Thymus (tissue), 11 donors: ENCODE results near the gene LRMDA. TPM values are rescaled to one million over a fixed set of nuclear protein-coding genes. Genes with fewer than 3 reads are reported as not detected.

Experiments used
- DNase-seq, 9 donors: peaks; one replicate each; pipeline ENCODE4 v3.0.0-alpha.2; 2013; ENCODE audit warnings: low spot score in 9 of 9, low read depth in 6 of 9, missing footprints in 1 of 9
- H3K27ac ChIP-seq, 2 donors: one replicate each; pipeline ENCODE4 v1.5.1; 2013; ENCODE audit warnings: control low read depth in 1 of 2, low read depth in 1 of 2, low read length in 1 of 2, mild to moderate bottlenecking in 1 of 2, moderate library complexity in 1 of 2
- H3K27me3 ChIP-seq, 2 donors: one replicate each; pipeline ENCODE4 v1.5.1; 2013; ENCODE audit warnings: low read length in 1 of 2; ENCODE audit not compliant: control insufficient read depth in 2 of 2, insufficient read depth in 1 of 2
- H3K36me3 ChIP-seq, 2 donors: one replicate each; pipeline ENCODE4 v1.5.1; 2013; ENCODE audit warnings: low read length in 1 of 2, mild to moderate bottlenecking in 1 of 2, moderate library complexity in 1 of 2; ENCODE audit not compliant: control insufficient read depth in 2 of 2, insufficient read depth in 2 of 2
- H3K4me1 ChIP-seq, 2 donors: one replicate each; pipeline ENCODE4 v1.5.1; 2013; ENCODE audit warnings: low read length in 2 of 2; ENCODE audit not compliant: control insufficient read depth in 2 of 2, insufficient read depth in 2 of 2
- H3K4me3 ChIP-seq, 2 donors: one replicate each; pipeline ENCODE4 v1.5.1; 2013; ENCODE audit warnings: low read length in 2 of 2, control low read depth in 1 of 2, mild to moderate bottlenecking in 1 of 2
- H3K9me3 ChIP-seq, 2 donors: one replicate each; pipeline ENCODE4 v1.5.1; 2013; ENCODE audit warnings: low read length in 1 of 2, mild to moderate bottlenecking in 1 of 2; ENCODE audit not compliant: control insufficient read depth in 2 of 2, insufficient read depth in 1 of 2
- WGBS: extraction: QIAGEN DNeasy Blood & Tissue Kit; methylation state at CpG from one replicate; pipeline ENCODE4 v1.1.7; 2013; 5-methylcytosine and 5-hydroxymethylcytosine counted together
- polyA plus RNA-seq: library from polyadenylated mRNA; stranded (reverse); fragments of 200-250 nt; gene quantifications from one replicate; pipeline ENCODE4 v1.2.3, GENCODE V29; 2013
- total RNA-seq: library from RNA; stranded (reverse); fragments of 120-200 nt; gene quantifications from one replicate; pipeline ENCODE4 v1.2.4, GENCODE V29; 2013
- donor health status: healthy.

Gene LRMDA
- total and polyA plus RNA-seq, 2 donors: 2.5 to 4.6 TPM

DNA sequence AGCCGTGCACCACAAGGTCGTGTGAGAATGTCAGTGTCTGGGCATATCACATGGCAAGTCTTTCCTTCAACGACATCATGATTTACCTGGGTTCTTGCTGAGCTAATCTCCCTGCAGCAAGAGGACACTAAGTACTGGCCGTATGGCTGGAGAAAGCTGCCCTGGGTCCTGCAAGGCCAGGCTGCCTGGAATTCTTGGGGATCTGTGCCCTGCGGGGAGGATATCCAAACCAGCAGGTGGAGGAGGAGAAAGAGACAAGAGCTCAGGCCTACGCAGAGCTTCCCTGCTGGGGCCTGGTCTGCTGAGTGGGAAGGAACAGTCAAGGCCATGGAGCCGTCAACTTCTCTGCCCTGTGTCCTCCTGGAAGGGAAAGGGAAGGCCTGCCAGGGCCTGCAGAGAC lies 552.6 kb downstream of the LRMDA start:
- no peak for DNase-seq
- 96% methylated on average over 7 of the region's 7 CpGs for WGBS
- no peak overlapping the region for H3K27ac ChIP-seq
- no peaks in the 10 kb centered on the region for H3K36me3 ChIP-seq
- no peaks in the 10 kb centered on the region for H3K9me3 ChIP-seq
- H3K4me3 ChIP-seq: no peak overlapping the region
- H3K27me3 ChIP-seq: no peaks in the 10 kb centered on the region
- no peaks in the 10 kb centered on the region for H3K4me1 ChIP-seq

DNA sequence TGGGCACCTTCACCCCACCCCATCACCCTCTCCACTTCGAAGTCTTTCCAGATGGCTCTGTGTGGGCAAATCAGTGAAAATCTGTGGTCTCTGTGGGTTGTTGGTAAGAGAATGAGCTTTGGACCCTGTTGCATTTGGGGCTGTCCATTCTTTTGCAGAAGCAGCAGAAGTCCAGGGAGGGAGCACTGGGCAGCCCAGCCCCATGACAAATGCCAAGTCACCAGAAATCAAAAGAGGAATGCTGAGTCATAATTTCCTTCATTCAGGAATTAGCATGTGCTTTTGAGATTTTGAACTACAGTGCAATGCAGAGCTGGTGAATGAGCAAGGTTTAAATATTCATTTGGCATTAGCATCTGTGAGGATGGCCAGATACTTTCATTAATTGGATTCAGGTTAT lies 556.2 kb downstream of the LRMDA start:
- DNase-seq: no peak
- H3K4me1 ChIP-seq: no peaks in the 10 kb centered on the region
- 85% methylated on average over 1 of the region's 1 CpG for WGBS
- H3K4me3 ChIP-seq: no peak overlapping the region
- H3K27me3 ChIP-seq: no peaks in the 10 kb centered on the region
- H3K27ac ChIP-seq: no peak overlapping the region
- H3K36me3 ChIP-seq: no peaks in the 10 kb centered on the region
- no peaks in the 10 kb centered on the region for H3K9me3 ChIP-seq

DNA sequence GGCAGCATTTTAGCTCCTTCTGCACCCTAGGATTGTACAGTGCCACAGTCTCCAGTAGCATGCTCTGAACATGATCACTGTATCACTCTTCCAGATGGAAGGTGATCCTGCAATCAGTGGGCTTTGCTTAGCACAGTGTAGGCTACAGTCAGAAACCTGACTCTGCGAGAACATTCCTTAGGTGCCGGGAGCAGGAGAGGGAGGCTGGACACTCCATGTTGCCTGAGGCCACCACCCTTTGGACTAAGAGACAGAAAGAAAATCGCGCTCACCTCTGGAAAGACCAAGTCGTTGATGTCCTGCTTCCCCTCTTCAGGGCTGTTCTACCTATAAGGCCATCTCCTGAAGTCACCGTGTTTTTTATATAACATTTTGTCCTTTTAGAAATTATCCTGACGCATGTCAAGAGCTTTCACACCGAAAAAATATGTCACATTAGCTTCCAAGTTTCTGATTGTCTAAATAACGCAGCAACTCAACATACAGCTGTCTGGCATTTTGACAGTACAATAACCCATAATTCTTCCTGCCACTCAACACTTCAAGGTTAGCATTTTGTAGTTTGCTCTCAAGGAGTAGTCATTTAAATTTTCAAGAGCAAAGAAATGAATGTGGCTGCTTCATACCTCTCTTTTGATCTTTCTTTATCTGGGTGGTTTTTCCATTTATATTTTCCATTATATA lies 563.1 kb downstream of the LRMDA start:
- no peaks in the 10 kb centered on the region for H3K4me1 ChIP-seq
- no peaks in the 10 kb centered on the region for H3K9me3 ChIP-seq
- H3K27me3 ChIP-seq: no peaks in the 10 kb centered on the region
- DNase-seq: no peak
- 93% methylated on average over 9 of the region's 9 CpGs for WGBS
- H3K36me3 ChIP-seq: no peaks in the 10 kb centered on the region
- no peak overlapping the region for H3K4me3 ChIP-seq
- H3K27ac ChIP-seq: no peak overlapping the region

DNA sequence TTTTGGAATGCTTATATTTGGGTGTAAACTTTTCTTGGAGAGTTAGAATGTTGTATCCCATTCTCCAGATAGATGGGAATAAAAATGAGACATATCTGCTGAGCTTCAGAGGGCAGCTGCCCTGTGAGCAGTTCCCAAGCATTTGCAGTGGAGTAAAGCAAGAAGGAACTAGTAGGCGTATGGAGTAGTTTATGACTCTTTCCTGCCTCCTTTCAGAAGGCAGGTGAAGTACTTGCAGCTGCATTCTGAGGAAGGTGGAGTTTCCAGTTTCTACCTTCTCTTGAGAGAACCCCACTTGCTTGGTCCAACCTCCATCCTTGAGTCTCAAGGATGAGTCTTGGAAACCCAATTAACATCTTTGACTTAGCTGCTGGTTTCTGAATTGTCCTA lies 563.6 kb downstream of the LRMDA start:
- no peak for DNase-seq
- H3K27ac ChIP-seq: no peak overlapping the region

GRCh38 chr10:75995720-75996119 lies 564.3 kb downstream of the LRMDA start:
- Histone ChIP-seq H3K9me3 (no peaks in the 10 kb centered on the region), H3K27me3 (no peaks in the 10 kb centered on the region), H3K4me1 (no peaks in the 10 kb centered on the region), H3K4me3 (no peak overlapping the region), H3K27ac (no peak overlapping the region), H3K36me3 (no peaks in the 10 kb centered on the region)
- WGBS: 88% methylated on average over 1 of the region's 1 CpG
- DNase-seq: no peak

More for the DNA sequence above, 563.6 kb downstream of the LRMDA start:
- Histone ChIP-seq H3K27me3 (no peaks in the 10 kb centered on the region), H3K4me1 (no peaks in the 10 kb centered on the region), H3K9me3 (no peaks in the 10 kb centered on the region), H3K36me3 (no peaks in the 10 kb centered on the region), H3K4me3 (no peak overlapping the region)
- WGBS: 95% methylated on average over 1 of the region's 1 CpG

GRCh38 chr10:75999001-75999400 lies 567.6 kb downstream of the LRMDA start:
- DNase-seq: no peak
- H3K27me3 ChIP-seq: no peaks in the 10 kb centered on the region
- H3K27ac ChIP-seq: no peak overlapping the region
- no peaks in the 10 kb centered on the region for H3K9me3 ChIP-seq
- no peak overlapping the region for H3K4me3 ChIP-seq
- H3K4me1 ChIP-seq: no peaks in the 10 kb centered on the region
- over 99% methylated on average over 2 of the region's 2 CpGs for WGBS
- H3K36me3 ChIP-seq: no peaks in the 10 kb centered on the region

- no peaks in the 10 kb centered on the region for H3K27me3 ChIP-seq
- no peaks in the 10 kb centered on the region for H3K36me3 ChIP-seq
- DNase-seq: no peak
- H3K4me1 ChIP-seq: no peaks in the 10 kb centered on the region
- no peak overlapping the region for H3K27ac ChIP-seq
- 97% methylated on average over 7 of the region's 7 CpGs for WGBS
- no peaks in the 10 kb centered on the region for H3K9me3 ChIP-seq
- H3K4me3 ChIP-seq: no peak overlapping the region
These were observed 568.2 kb downstream of the LRMDA start for GRCh38 chr10:75999515-76000209.

DNA sequence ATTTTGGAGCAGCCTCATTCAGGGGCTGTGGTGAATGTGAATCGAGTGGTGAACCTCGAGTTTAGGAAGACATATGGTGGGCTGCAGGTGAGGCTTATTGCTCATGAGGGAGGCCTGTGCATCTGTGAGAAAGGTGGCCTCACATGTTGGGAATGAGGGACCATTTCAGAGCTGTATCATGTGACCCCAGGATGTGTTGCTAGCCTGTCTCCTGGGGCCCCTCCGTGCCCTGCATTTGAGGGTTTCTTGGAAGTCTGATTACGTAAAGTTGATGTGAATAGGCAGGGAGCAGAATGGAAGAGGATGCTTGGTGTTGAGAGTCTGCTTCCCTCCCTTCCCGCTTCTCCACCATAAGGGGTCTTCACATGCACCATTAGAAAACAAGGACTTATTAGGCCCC lies 569.1 kb downstream of the LRMDA start:
- Histone ChIP-seq H3K4me1 (no peaks in the 10 kb centered on the region), H3K36me3 (no peaks in the 10 kb centered on the region), H3K4me3 (no peak overlapping the region), H3K27me3 (no peaks in the 10 kb centered on the region), H3K27ac (no peak overlapping the region), H3K9me3 (no peaks in the 10 kb centered on the region)
- 98% methylated on average over 5 of the region's 5 CpGs for WGBS
- DNase-seq: no peak

GRCh38 chr10:76001019-76001418 lies 569.6 kb downstream of the LRMDA start:
- 95% methylated on average over 4 of the region's 4 CpGs for WGBS

More at GRCh38 chr10:76001019-76001418, 569.6 kb downstream of the LRMDA start:
- DNase-seq: no peak
- H3K4me3 ChIP-seq: no peak overlapping the region
- no peaks in the 10 kb centered on the region for H3K9me3 ChIP-seq
- no peaks in the 10 kb centered on the region for H3K4me1 ChIP-seq
- H3K27me3 ChIP-seq: no peaks in the 10 kb centered on the region
- no peaks in the 10 kb centered on the region for H3K36me3 ChIP-seq
- H3K27ac ChIP-seq: no peak overlapping the region
